Natural killer cell (primary cell): ENCODE data around the gene MED13L. TPM values are rescaled to one million over a fixed set of nuclear protein-coding genes. Genes with fewer than 3 reads are reported as not detected.

Experiments
- ATAC-seq, 3 donors: fragments of 150-1000 bp in 2 of 3; fragments of 200-7000 bp in 1 of 3; cut with Tn5 transposase; 1 replicate in 1 of 3; 2 replicates in 2 of 3; pipeline ENCODE4 v1.10.0; 2021; ENCODE audit warnings: mild to moderate bottlenecking in 2 of 3, moderate library complexity in 2 of 3
- DNase-seq, 2 donors: peaks; one replicate each; pipeline versions ENCODE4 v3.0.0 to v3.0.0-alpha.2; 2013 to 2021; ENCODE audit warnings: mixed read lengths in 1 of 2
- H3K27ac ChIP-seq: one replicate; pipeline ENCODE4 v1.5.1; 2013; ENCODE audit warnings: mild to moderate bottlenecking, low read length
- H3K27me3 ChIP-seq: one replicate; pipeline ENCODE4 v1.6.1; 2013; ENCODE audit warnings: low read length; ENCODE audit not compliant: control insufficient read depth, insufficient read depth
- H3K36me3 ChIP-seq: one replicate; pipeline ENCODE4 v1.6.1; 2013; ENCODE audit warnings: low read length; ENCODE audit not compliant: control insufficient read depth, insufficient read depth
- H3K4me1 ChIP-seq: one replicate; pipeline ENCODE4 v1.6.1; 2013; ENCODE audit warnings: low read length; ENCODE audit not compliant: control insufficient read depth, insufficient read depth
- H3K4me3 ChIP-seq: one replicate; pipeline ENCODE4 v1.5.1; 2013; ENCODE audit warnings: low read length
- H3K9me3 ChIP-seq: one replicate; pipeline ENCODE4 v1.6.1; 2013; ENCODE audit warnings: low read length; ENCODE audit not compliant: control insufficient read depth, insufficient read depth
- H3K27ac Mint-ChIP-seq, 2 donors: one replicate each; pipeline ENCODE4 v1.8.0; 2022; ENCODE audit warnings: mild to moderate bottlenecking in 2 of 2, mixed read lengths in 2 of 2, moderate library complexity in 1 of 2
- H3K27me3 Mint-ChIP-seq, 2 donors: one replicate each; pipeline ENCODE4 v1.8.0; 2022; ENCODE audit warnings: low read depth in 2 of 2, mixed read lengths in 2 of 2
- H3K36me3 Mint-ChIP-seq: one replicate; pipeline ENCODE4 v1.8.0; 2022; ENCODE audit warnings: mixed read lengths
- H3K4me1 Mint-ChIP-seq, 2 donors: one replicate each; pipeline ENCODE4 v1.8.0; 2022; ENCODE audit warnings: mixed read lengths in 2 of 2
- H3K4me3 Mint-ChIP-seq: one replicate; pipeline ENCODE4 v1.8.0; 2022; ENCODE audit warnings: mild to moderate bottlenecking, moderate library complexity, mixed read lengths
- H3K9me3 Mint-ChIP-seq, 2 donors: one replicate each; pipeline ENCODE4 v1.8.0; 2022; ENCODE audit warnings: mixed read lengths in 2 of 2
- WGBS: methylation state at CpG from one replicate; pipeline ENCODE4 v1.1.7; 2013; ENCODE audit warnings: missing lambda C conversion rate; ENCODE audit not compliant: insufficient coverage; 5-methylcytosine and 5-hydroxymethylcytosine counted together
- intact Hi-C: fragments of 100-400 bp; cut with micrococcal nuclease; formaldehyde crosslinking; loops from one replicate; pipeline ENCODE4 v1.14.2; 2022
- total RNA-seq, 4 donors: library from RNA; stranded (reverse); fragments of 120-200 nt in 1 of 4; gene quantifications; one replicate each; pipeline versions ENCODE4 v1.2.3 to v1.2.4, GENCODE V29; 2013 to 2022
- TF ChIP-seq, protein P1 (sequence below): fragments of 200-600 bp; IDR thresholded peaks from one replicate; pipeline ENCODE4 v1.8.0; 2022; ENCODE audit warnings: antibody characterized with exemption

The MED13L gene
- total RNA-seq, 3 donors from 2014 or later (not counting 1 experiment from before 2014, with no cell fraction given): 237 to 316 (median 240) TPM

DNA sequence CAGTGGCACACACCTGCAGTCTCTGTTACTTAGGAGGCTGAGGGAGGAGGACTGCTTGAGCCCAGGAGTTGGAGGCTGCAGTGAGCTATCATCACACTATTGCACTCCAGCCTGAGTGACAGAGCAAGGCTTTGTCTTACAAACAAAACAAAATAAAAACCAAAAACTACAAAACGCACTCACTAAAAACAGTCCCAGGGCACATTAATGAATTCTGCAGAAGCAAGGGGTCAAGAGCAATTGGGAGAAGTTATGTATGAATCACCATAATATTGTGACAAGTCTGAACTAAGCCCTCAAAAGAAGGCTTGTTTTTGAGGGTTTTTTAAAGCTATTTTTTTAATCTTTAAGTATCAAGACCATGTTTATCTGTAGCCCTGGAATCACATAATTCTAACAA, 201.1 kb downstream of the MED13L start:
- Mint-ChIP-seq H3K27me3 (no peaks in the 10 kb centered on the region), H3K36me3 (no peaks in the 10 kb centered on the region), H3K4me3 (no peak overlapping the region), H3K4me1 (peaks cover 16% of the 10 kb centered on the region in 2 donors), H3K9me3 (no peaks in the 10 kb centered on the region), H3K27ac (no peak overlapping the region)
- no peaks in the 10 kb centered on the region for H3K9me3 ChIP-seq
- intact Hi-C loops: no loop called here
- ATAC-seq (no peak), DNase-seq (no peak)
- H3K27ac ChIP-seq: no peak overlapping the region
- H3K4me1 ChIP-seq: no peaks in the 10 kb centered on the region
- no peaks in the 10 kb centered on the region for H3K36me3 ChIP-seq
- TF ChIP-seq, protein P1, sequence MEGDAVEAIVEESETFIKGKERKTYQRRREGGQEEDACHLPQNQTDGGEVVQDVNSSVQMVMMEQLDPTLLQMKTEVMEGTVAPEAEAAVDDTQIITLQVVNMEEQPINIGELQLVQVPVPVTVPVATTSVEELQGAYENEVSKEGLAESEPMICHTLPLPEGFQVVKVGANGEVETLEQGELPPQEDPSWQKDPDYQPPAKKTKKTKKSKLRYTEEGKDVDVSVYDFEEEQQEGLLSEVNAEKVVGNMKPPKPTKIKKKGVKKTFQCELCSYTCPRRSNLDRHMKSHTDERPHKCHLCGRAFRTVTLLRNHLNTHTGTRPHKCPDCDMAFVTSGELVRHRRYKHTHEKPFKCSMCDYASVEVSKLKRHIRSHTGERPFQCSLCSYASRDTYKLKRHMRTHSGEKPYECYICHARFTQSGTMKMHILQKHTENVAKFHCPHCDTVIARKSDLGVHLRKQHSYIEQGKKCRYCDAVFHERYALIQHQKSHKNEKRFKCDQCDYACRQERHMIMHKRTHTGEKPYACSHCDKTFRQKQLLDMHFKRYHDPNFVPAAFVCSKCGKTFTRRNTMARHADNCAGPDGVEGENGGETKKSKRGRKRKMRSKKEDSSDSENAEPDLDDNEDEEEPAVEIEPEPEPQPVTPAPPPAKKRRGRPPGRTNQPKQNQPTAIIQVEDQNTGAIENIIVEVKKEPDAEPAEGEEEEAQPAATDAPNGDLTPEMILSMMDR: no peak
- no peaks in the 10 kb centered on the region for H3K27me3 ChIP-seq
- H3K4me3 ChIP-seq: no peak overlapping the region
- WGBS: no CpG with 5 or more reads among the region's 1 CpG

DNA sequence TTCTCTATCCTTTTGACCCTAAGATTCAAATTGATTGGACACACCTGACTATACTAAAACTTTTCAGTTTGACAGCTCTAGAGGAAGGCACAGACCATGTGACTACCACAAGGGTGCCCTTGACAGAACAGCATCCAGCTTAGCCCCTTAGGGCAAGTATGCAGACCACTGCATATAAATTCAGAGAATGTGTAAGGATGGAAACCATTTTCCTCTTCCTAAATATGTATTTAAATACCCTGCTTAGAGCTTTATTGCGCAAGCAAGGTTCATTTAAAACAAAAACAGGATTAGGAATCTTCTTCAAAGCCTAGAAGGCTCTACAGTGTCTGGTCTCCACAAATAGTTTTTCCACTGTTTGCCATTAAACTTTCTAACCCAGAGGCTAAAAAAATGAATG, 202.8 kb downstream of the MED13L start:
- Histone ChIP-seq H3K36me3 (no peaks in the 10 kb centered on the region), H3K27ac (no peak overlapping the region), H3K9me3 (no peaks in the 10 kb centered on the region), H3K27me3 (no peaks in the 10 kb centered on the region), H3K4me1 (no peaks in the 10 kb centered on the region), H3K4me3 (no peak overlapping the region)
- no peak overlapping the region for H3K4me3 Mint-ChIP-seq
- TF ChIP-seq, protein P1: no peak
- no peak for ATAC-seq
- 100% methylated on average over 1 of the region's 1 CpG for WGBS
- no peak overlapping the region for H3K27ac Mint-ChIP-seq
- no peaks in the 10 kb centered on the region for H3K36me3 Mint-ChIP-seq
- H3K9me3 Mint-ChIP-seq: no peaks in the 10 kb centered on the region
- DNase-seq: no peak
- H3K27me3 Mint-ChIP-seq: no peaks in the 10 kb centered on the region
- intact Hi-C loops: no loop called here
- peaks cover 26% of the 10 kb centered on the region in 2 donors for H3K4me1 Mint-ChIP-seq

DNA sequence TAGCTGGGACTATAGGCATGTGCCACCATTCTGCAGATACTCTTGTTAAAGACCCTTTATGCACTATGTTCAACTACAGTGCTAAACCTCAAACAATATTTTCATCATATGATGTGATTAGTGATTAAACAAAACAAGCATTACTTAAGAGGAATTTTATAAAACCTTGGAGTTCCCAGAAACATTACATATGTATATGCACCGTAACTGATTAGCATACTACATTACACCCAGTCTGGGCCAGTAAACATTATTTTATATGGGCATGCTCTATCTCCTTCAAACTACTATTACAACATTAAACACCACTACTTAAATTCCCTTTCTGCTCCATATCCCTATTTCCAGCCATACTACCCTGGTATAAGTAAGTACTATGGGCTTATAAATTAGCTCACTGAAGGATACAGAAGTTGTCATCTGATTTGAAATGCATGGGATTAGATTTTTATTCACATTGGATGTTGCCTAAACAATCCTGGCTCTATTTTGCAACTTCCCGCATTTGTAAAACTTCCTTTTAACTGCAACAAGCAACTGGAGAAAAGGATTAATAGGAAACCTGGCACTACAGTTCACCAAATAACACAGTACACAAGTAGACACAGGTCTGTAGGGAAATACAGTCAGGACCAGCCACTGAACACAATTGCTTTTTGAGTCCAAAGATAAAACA, 205.8 kb downstream of the MED13L start:
- no peaks in the 10 kb centered on the region for H3K4me1 ChIP-seq
- Mint-ChIP-seq H3K36me3 (no peaks in the 10 kb centered on the region), H3K9me3 (no peaks in the 10 kb centered on the region), H3K4me3 (no peak overlapping the region), H3K27me3 (no peaks in the 10 kb centered on the region), H3K4me1 (peaks cover 45 to 47% of the 10 kb centered on the region in 2 donors), H3K27ac (peak overlapping the region in 1 of 2 donors; percentile 22)
- DNase-seq (no peak), ATAC-seq (no peak)
- no peak overlapping the region for H3K4me3 ChIP-seq
- intact Hi-C loops: no loop called here
- TF ChIP-seq, protein P1: no peak
- no peaks in the 10 kb centered on the region for H3K36me3 ChIP-seq
- 96% methylated on average over 2 of the region's 2 CpGs for WGBS
- no peaks in the 10 kb centered on the region for H3K9me3 ChIP-seq
- H3K27ac ChIP-seq: no peak overlapping the region
- H3K27me3 ChIP-seq: no peaks in the 10 kb centered on the region

DNA sequence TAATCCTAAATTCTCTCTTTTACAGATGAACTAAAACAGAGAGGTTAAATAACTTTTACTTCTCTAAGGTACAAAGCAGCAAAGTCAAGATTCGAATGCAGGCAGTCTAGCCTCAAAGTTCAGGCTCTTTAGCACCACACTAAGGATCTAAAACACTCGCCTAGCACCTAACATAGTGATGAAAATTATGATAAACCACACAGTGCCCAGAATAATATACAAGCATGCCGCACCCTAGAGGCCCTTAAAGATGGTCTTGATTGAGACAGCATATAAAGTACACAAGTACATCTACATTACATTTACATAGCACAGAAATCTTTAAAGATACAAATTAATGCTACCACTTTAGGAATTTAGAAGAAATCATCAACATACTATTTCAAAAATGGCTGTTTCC, 207.0 kb downstream of the MED13L start:
- Histone ChIP-seq H3K36me3 (no peaks in the 10 kb centered on the region), H3K27ac (no peak overlapping the region), H3K27me3 (no peaks in the 10 kb centered on the region), H3K4me1 (no peaks in the 10 kb centered on the region), H3K4me3 (no peak overlapping the region), H3K9me3 (no peaks in the 10 kb centered on the region)
- no peaks in the 10 kb centered on the region for H3K9me3 Mint-ChIP-seq
- 55% methylated on average over 3 of the region's 3 CpGs for WGBS
- H3K4me1 Mint-ChIP-seq: peaks cover 46 to 48% of the 10 kb centered on the region in 2 donors
- no peaks in the 10 kb centered on the region for H3K27me3 Mint-ChIP-seq
- peak overlapping the region; percentile 19 to 66 for H3K27ac Mint-ChIP-seq
- intact Hi-C loops: no loop called here
- no peaks in the 10 kb centered on the region for H3K36me3 Mint-ChIP-seq
- no peak for DNase-seq
- TF ChIP-seq, protein P1: no peak
- ATAC-seq: peak; percentile 46 to 80 (median 67)
- no peak overlapping the region for H3K4me3 Mint-ChIP-seq
